Chondrocyte (in vitro differentiated cells): Measurements from ENCODE around the gene CELF6. TPM values are rescaled to one million over a fixed set of nuclear protein-coding genes. Genes with fewer than 3 reads are reported as not detected.

ENCODE experiments used
- DNase-seq: peaks from one replicate; pipeline ENCODE4 v3.0.0; 2021; ENCODE audit warnings: mixed read lengths, low spot score
- H3K27ac Mint-ChIP-seq: one replicate; pipeline ENCODE4 v1.8.0; 2021; ENCODE audit warnings: mild to moderate bottlenecking, moderate library complexity, mixed read lengths; ENCODE audit not compliant: unreplicated experiment
- H3K27me3 Mint-ChIP-seq: 2 replicates; pipeline ENCODE4 v1.8.0; 2021; ENCODE audit warnings: low read depth, mixed read lengths
- H3K36me3 Mint-ChIP-seq: 2 replicates; pipeline ENCODE4 v1.8.0; 2021; ENCODE audit warnings: low read depth, mixed read lengths
- H3K4me1 Mint-ChIP-seq: 2 replicates; pipeline ENCODE4 v1.8.0; 2021; ENCODE audit warnings: low read depth, mild to moderate bottlenecking, mixed read lengths
- H3K4me3 Mint-ChIP-seq: one replicate; pipeline ENCODE4 v1.8.0; 2021; ENCODE audit warnings: mild to moderate bottlenecking, moderate library complexity, mixed read lengths; ENCODE audit not compliant: unreplicated experiment
- H3K9me3 Mint-ChIP-seq: 2 replicates; pipeline ENCODE4 v1.8.0; 2021; ENCODE audit warnings: low read depth, mixed read lengths
- total RNA-seq: library from RNA; stranded (reverse); gene quantifications from 3 replicates; pipeline ENCODE4 v1.2.1, GENCODE V29; 2021
- TF ChIP-seq, protein P1 (sequence below): fragments of 200-600 bp; sonication (generic); IDR thresholded peaks from 2 replicates; pipeline ENCODE4 v1.5.0; 2021; ENCODE audit warnings: antibody characterized with exemption, mild to moderate bottlenecking, moderate library complexity

Gene CELF6
- total RNA-seq, 1 donor from 2014 or later: 0.42 TPM

DNA sequence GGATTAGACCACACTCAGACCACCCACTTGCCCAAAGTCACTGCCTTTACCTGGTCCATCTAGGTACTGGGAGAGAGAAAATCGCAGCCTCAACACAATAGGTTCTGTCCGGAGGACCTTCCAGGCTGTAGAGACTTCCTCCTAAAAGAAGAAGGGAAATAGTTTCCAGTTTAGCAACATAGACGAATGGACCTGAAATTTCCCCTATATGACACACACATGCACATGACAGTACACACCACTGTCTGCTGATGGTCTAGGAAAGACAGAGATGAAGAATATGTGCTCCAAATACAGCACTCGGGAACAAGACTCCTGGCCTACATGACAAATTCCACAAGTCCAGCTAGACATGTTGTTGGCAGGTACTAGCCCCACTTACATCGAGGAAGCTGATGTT is 54.9 kb downstream of the CELF6 start:
- TF ChIP-seq, protein P1, sequence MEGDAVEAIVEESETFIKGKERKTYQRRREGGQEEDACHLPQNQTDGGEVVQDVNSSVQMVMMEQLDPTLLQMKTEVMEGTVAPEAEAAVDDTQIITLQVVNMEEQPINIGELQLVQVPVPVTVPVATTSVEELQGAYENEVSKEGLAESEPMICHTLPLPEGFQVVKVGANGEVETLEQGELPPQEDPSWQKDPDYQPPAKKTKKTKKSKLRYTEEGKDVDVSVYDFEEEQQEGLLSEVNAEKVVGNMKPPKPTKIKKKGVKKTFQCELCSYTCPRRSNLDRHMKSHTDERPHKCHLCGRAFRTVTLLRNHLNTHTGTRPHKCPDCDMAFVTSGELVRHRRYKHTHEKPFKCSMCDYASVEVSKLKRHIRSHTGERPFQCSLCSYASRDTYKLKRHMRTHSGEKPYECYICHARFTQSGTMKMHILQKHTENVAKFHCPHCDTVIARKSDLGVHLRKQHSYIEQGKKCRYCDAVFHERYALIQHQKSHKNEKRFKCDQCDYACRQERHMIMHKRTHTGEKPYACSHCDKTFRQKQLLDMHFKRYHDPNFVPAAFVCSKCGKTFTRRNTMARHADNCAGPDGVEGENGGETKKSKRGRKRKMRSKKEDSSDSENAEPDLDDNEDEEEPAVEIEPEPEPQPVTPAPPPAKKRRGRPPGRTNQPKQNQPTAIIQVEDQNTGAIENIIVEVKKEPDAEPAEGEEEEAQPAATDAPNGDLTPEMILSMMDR: no peak
- Mint-ChIP-seq H3K27me3 (no peaks in the 10 kb centered on the region), H3K4me3 (no peak overlapping the region), H3K27ac (no peak overlapping the region), H3K9me3 (no peaks in the 10 kb centered on the region), H3K36me3 (peaks cover 57% of the 10 kb centered on the region), H3K4me1 (peaks cover 3% of the 10 kb centered on the region)
- DNase-seq: no peak

- no peak overlapping the region for H3K27ac Mint-ChIP-seq
- no peak for DNase-seq
- no peaks in the 10 kb centered on the region for H3K27me3 Mint-ChIP-seq
- no peak overlapping the region for H3K4me3 Mint-ChIP-seq
- no peaks in the 10 kb centered on the region for H3K9me3 Mint-ChIP-seq
- peaks cover 57% of the 10 kb centered on the region for H3K36me3 Mint-ChIP-seq
- no peaks in the 10 kb centered on the region for H3K4me1 Mint-ChIP-seq
- TF ChIP-seq, protein P1: no peak
Observed at GRCh38 chr15:72252663-72253299, 67.2 kb downstream of the CELF6 start.

GRCh38 chr15:72249142-72249810 is 70.7 kb downstream of the CELF6 start:
- H3K9me3 Mint-ChIP-seq: no peaks in the 10 kb centered on the region

DNA sequence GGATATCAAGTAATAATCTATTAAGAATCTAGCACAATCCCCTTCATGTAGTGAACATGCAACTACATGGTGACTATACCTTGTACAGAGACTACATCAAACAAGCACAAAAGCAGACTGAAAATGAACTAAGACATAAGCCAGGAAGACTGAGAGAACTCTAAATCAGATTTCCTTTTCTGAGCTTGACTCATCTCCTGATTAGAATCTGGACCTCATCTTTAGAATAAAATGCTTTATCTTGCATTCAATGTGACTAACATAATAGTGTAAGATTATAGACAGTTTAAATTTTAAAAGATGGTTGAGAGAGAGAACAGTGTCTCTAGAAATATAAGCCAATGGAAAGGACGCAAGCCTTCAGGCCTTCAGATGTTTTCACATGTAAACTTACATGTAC is 71.4 kb downstream of the CELF6 start:
- TF ChIP-seq, protein P1: no peak
- Mint-ChIP-seq H3K36me3 (peaks cover 46% of the 10 kb centered on the region), H3K4me3 (no peak overlapping the region)

More at GRCh38 chr15:72249142-72249810, 70.7 kb downstream of the CELF6 start:
- H3K27ac Mint-ChIP-seq: no peak overlapping the region
- H3K27me3 Mint-ChIP-seq: no peaks in the 10 kb centered on the region
- no peak for DNase-seq
- H3K4me1 Mint-ChIP-seq: no peaks in the 10 kb centered on the region
- peaks cover 47% of the 10 kb centered on the region for H3K36me3 Mint-ChIP-seq
- TF ChIP-seq, protein P1: no peak
- H3K4me3 Mint-ChIP-seq: no peak overlapping the region

DNA sequence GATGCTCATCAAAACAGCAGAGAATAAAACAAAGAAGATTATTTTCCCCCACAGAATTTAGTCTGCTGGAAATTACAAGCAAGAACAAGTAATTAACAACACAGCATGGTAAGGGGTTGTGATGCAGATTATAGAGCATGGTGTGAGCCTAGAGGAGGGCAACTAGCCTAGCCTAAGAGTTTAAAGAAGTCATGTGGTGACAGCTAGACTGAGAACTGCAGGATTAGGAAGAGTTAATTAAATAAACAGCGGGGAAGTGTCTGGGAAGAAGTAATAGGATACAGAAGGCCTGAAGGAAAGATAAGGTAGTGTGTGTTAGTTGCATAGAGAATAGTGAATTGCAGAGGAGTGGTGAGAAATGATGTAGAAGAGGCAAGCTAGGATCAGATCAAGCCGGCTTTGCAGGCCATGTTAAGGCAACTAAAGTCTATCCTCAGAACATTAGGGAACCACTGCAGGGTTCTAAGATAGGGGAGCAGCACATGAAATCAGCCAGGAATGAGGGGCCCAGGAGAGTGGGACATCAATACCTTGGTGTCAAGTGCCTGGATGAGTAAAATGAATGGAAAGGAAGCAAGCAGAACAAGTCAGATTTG is 77.1 kb downstream of the CELF6 start:
- Mint-ChIP-seq H3K27ac (no peak overlapping the region), H3K27me3 (no peaks in the 10 kb centered on the region), H3K4me1 (peaks cover 7% of the 10 kb centered on the region), H3K36me3 (peaks cover 36% of the 10 kb centered on the region), H3K4me3 (no peak overlapping the region), H3K9me3 (no peaks in the 10 kb centered on the region)
- TF ChIP-seq, protein P1: no peak
- no peak for DNase-seq

More for the DNA sequence above, 71.4 kb downstream of the CELF6 start:
- no peak for DNase-seq
- Mint-ChIP-seq H3K4me1 (no peaks in the 10 kb centered on the region), H3K27me3 (no peaks in the 10 kb centered on the region), H3K27ac (no peak overlapping the region), H3K9me3 (no peaks in the 10 kb centered on the region)
